B cell (primary cell): ENCODE data around the gene CEACAM16. TPM values are rescaled to one million over a fixed set of nuclear protein-coding genes. Genes with fewer than 3 reads are reported as not detected.

Experiments
- ATAC-seq: fragments of 200-7000 bp; cut with Tn5 transposase; one replicate; pipeline ENCODE4 v1.10.0; 2021; ENCODE audit warnings: low read depth, mild to moderate bottlenecking, moderate number of reproducible peaks, moderate library complexity
- CTCF ChIA-PET: fragments of 350-600 bp; sonication (Branson Sonifier 250); formaldehyde crosslinking; loops from one replicate; lab custom pipeline; 2021; ENCODE audit warnings: antibody characterized with exemption, inconsistent platforms; lab: Charles Lee
- POLR2A ChIA-PET: fragments of 350-600 bp; sonication (Branson Sonifier 250); formaldehyde crosslinking; loops from one replicate; lab custom pipeline; 2021; ENCODE audit warnings: antibody characterized with exemption; lab: Charles Lee
- DNase-seq: peaks from one replicate; pipeline ENCODE4 v3.0.0; 2013
- H2AFZ ChIP-seq: 2 replicates; pipeline ENCODE4 v1.6.1; 2012; ENCODE audit warnings: mild to moderate bottlenecking, low read depth, low read length; ENCODE audit not compliant: insufficient read depth, poor library complexity, severe bottlenecking
- H3K27ac ChIP-seq, 2 donors: 1 replicate in 1 of 2; 2 replicates in 1 of 2; pipeline ENCODE4 v1.5.1; 2012 to 2013; ENCODE audit warnings: low read length in 2 of 2, mild to moderate bottlenecking in 2 of 2, moderate library complexity in 1 of 2
- H3K27me3 ChIP-seq, 4 experiments: fragments of 200-600 bp in 1 of 4; sonication (generic) in 1 of 4; replicated peaks in 1 of 4; 1 replicate in 2 of 4; 2 replicates in 2 of 4; pipeline versions ENCODE4 v1.6.1 to v1.7.0; 2013 to 2016; ENCODE audit warnings: low read length in 3 of 4, mild to moderate bottlenecking in 2 of 4, mixed read lengths in 1 of 4, moderate library complexity in 1 of 4; ENCODE audit not compliant: insufficient read depth in 4 of 4, control insufficient read depth in 3 of 4; ENCODE audit errors: control extremely low read depth in 1 of 4
- H3K36me3 ChIP-seq, 2 experiments: replicated peaks in 1 of 2; 1 replicate in 1 of 2; 2 replicates in 1 of 2; pipeline versions ENCODE4 v1.6.1 to v1.7.1; 2013; ENCODE audit warnings: low read length in 1 of 2; ENCODE audit not compliant: insufficient read depth in 2 of 2, control insufficient read depth in 1 of 2; ENCODE audit errors: control extremely low read depth in 1 of 2, extremely low read depth in 1 of 2
- H3K4me1 ChIP-seq, 2 donors: fragments of 200-600 bp in 1 of 2; sonication (generic) in 1 of 2; 1 replicate in 1 of 2; 2 replicates in 1 of 2; pipeline versions ENCODE4 v1.5.1 to v1.6.1; 2013 to 2017; ENCODE audit warnings: low read length in 2 of 2; ENCODE audit not compliant: control insufficient read depth in 2 of 2, insufficient read depth in 2 of 2
- H3K4me2 ChIP-seq: replicated peaks from 2 replicates; pipeline ENCODE3; 2012; ENCODE audit warnings: mild to moderate bottlenecking, low read depth, low read length; ENCODE audit not compliant: poor library complexity, severe bottlenecking
- H3K4me3 ChIP-seq, 5 experiments: fragments of 200-600 bp in 1 of 5; sonication (generic) in 1 of 5; 1 replicate in 3 of 5; 2 replicates in 2 of 5; pipeline versions ENCODE4 v1.5.1 to v1.7.0; 2011 to 2016; ENCODE audit warnings: low read length in 4 of 5, mild to moderate bottlenecking in 4 of 5, low read depth in 2 of 5, control low read depth in 1 of 5, moderate library complexity in 1 of 5; ENCODE audit not compliant: insufficient read depth in 1 of 5; ENCODE audit errors: control extremely low read depth in 1 of 5, extremely low read depth in 1 of 5
- H3K79me2 ChIP-seq: fragments of 200-600 bp; sonication (generic); one replicate; pipeline ENCODE4 v1.6.0; 2016; ENCODE audit warnings: low read length; ENCODE audit not compliant: control insufficient read depth, insufficient read depth
- H3K9ac ChIP-seq: fragments of 200-600 bp; sonication (generic); 2 replicates; pipeline ENCODE4 v1.6.1; 2017; ENCODE audit warnings: mild to moderate bottlenecking, low read length, moderate library complexity
- H3K9me3 ChIP-seq, 3 donors: one replicate each; pipeline versions ENCODE4 v1.6.1 to v1.7.1; 2013; ENCODE audit warnings: low read length in 2 of 3; ENCODE audit not compliant: control insufficient read depth in 2 of 3, insufficient read depth in 1 of 3; ENCODE audit errors: control extremely low read depth in 1 of 3
- H4K20me1 ChIP-seq: 2 replicates; pipeline ENCODE4 v1.6.0; 2012; ENCODE audit warnings: mild to moderate bottlenecking, low read length; ENCODE audit not compliant: insufficient read depth, control insufficient read depth, poor library complexity, severe bottlenecking
- H3K27ac Mint-ChIP-seq: one replicate; pipeline ENCODE4 v1.8.0; 2021; ENCODE audit warnings: mixed read lengths
- H3K27me3 Mint-ChIP-seq: one replicate; pipeline ENCODE4 v1.8.0; 2021; ENCODE audit warnings: mixed read lengths
- H3K4me1 Mint-ChIP-seq: one replicate; pipeline ENCODE4 v1.8.0; 2021; ENCODE audit warnings: mixed read lengths
- H3K4me3 Mint-ChIP-seq: one replicate; pipeline ENCODE4 v1.8.0; 2021; ENCODE audit warnings: mixed read lengths
- H3K9me3 Mint-ChIP-seq: one replicate; pipeline ENCODE4 v1.8.0; 2022; ENCODE audit warnings: mixed read lengths; ENCODE audit not compliant: insufficient read depth
- CTCF ChIP-seq: fragments of 200-600 bp; IDR thresholded peaks from one replicate; pipeline ENCODE4 v1.8.0; 2022; ENCODE audit warnings: antibody characterized with exemption, mild to moderate bottlenecking
- EZH2 ChIP-seq: IDR thresholded peaks from 2 replicates; pipeline ENCODE4 v1.6.1; 2012; ENCODE audit warnings: borderline replicate concordance, low read depth, mild to moderate bottlenecking, moderate library complexity, low read length; ENCODE audit not compliant: insufficient read depth, poor library complexity, severe bottlenecking
- WGBS: methylation state at CpG from one replicate; pipeline ENCODE4 v1.1.5; 2013; ENCODE audit warnings: missing lambda C conversion rate; ENCODE audit not compliant: insufficient coverage; 5-methylcytosine and 5-hydroxymethylcytosine counted together
- intact Hi-C: fragments of 100-400 bp; cut with micrococcal nuclease; formaldehyde crosslinking; loops from one replicate; pipeline ENCODE4 v1.10.0; 2022
- polyA plus RNA-seq: library from polyadenylated mRNA; depleted of rRNA; stranded (reverse); fragments of >200 nt; gene quantifications from 2 replicates; pipeline ENCODE4 v1.2.3, GENCODE V29; 2012
- total RNA-seq, 2 donors: library from RNA; stranded (reverse); fragments of 120-200 nt in 1 of 2; gene quantifications; 1 replicate in 1 of 2; 2 replicates in 1 of 2; pipeline versions ENCODE4 v1.2.3 to v1.2.4, GENCODE V29; 2013 to 2022

The CEACAM16 gene
- total and polyA plus RNA-seq, 2 donors (not counting 1 experiment from before 2014, with no cell fraction given): not detected

GRCh38 chr19:44749292-44749691, 50.3 kb downstream of the CEACAM16 start:
- Histone ChIP-seq H3K79me2 (no peaks in the 10 kb centered on the region), H3K9ac (peak overlapping the region; percentile 73), H3K9me3 (no peaks in the 10 kb centered on the region), H3K27ac (peak overlapping the region; percentile 74 to 92), H3K4me3 (peak overlapping the region; percentile 48 to 78 (median 72)), H3K4me2 (peak overlapping the region; percentile 86), H3K27me3 (no peaks in the 10 kb centered on the region), H3K4me1 (peaks cover 53 to 68% of the 10 kb centered on the region in 2 donors), H2AFZ (no peak overlapping the region), H3K36me3 (peaks cover 2 to 9% of the 10 kb centered on the region in 2 experiments), H4K20me1 (no peaks in the 10 kb centered on the region)
- Mint-ChIP-seq H3K9me3 (no peaks in the 10 kb centered on the region), H3K27ac (peak overlapping the region; percentile 76), H3K4me1 (peaks cover 63% of the 10 kb centered on the region), H3K4me3 (peak overlapping the region; percentile 97), H3K27me3 (no peaks in the 10 kb centered on the region)
- no peak for DNase-seq
- WGBS: 7% methylated on average over 1 of the region's 1 CpG
- TF ChIP-seq CTCF (no peak), EZH2 (no peak)
- ChIA-PET CTCF (interaction anchor here (4.0 to 6.2 kb wide), 2 partner anchors 21 to 25 kb away, joined by 23 to 84 read pairs; no protein-coding TSS in a partner anchor), POLR2A (interaction anchor here (0.6 to 6.2 kb wide), 4 partner anchors 18 to 1174 kb away, joined by 3 to 65 read pairs (median 3); no protein-coding TSS in a partner anchor)
- intact Hi-C loops: no loop called here
- no peak for ATAC-seq

GRCh38 chr19:44749994-44750393, 51.0 kb downstream of the CEACAM16 start:
- H3K27me3 ChIP-seq: no peaks in the 10 kb centered on the region
- ATAC-seq (no peak), DNase-seq (no peak)
- peaks cover 58 to 75% of the 10 kb centered on the region in 2 donors for H3K4me1 ChIP-seq
- peak overlapping the region; percentile 73 for H3K9ac ChIP-seq
- peak overlapping the region; percentile 76 for H3K27ac Mint-ChIP-seq
- no peaks in the 10 kb centered on the region for H3K27me3 Mint-ChIP-seq
- intact Hi-C loops: loop anchor here (5.0 kb wide), 2 partner anchors 252 to 327 kb away; partner anchors contain the start of genes GEMIN7, RELB and ZNF296
- H3K27ac ChIP-seq: peak overlapping the region; percentile 74 to 92
- no peaks in the 10 kb centered on the region for H4K20me1 ChIP-seq
- POLR2A ChIA-PET: interaction anchor here (0.7 to 6.2 kb wide), 3 partner anchors 20 to 441 kb away, joined by 3 to 65 read pairs (median 3); no protein-coding TSS in a partner anchor
- H3K4me3 Mint-ChIP-seq: peak overlapping the region; percentile 97
- H3K79me2 ChIP-seq: peaks cover 1% of the 10 kb centered on the region
- no peaks in the 10 kb centered on the region for H3K9me3 Mint-ChIP-seq
- 82% methylated on average over 2 of the region's 10 CpGs for WGBS
- no peak overlapping the region for H2AFZ ChIP-seq
- CTCF ChIA-PET: interaction anchor here (4.0 to 6.2 kb wide), 2 partner anchors 21 to 26 kb away, joined by 23 to 84 read pairs; no protein-coding TSS in a partner anchor
- H3K36me3 ChIP-seq: peaks cover 2 to 9% of the 10 kb centered on the region in 2 experiments
- peak overlapping the region; percentile 86 for H3K4me2 ChIP-seq
- H3K4me3 ChIP-seq: peak overlapping the region; percentile 48 to 78 (median 72)
- TF ChIP-seq CTCF: no peak
- peaks cover 68% of the 10 kb centered on the region for H3K4me1 Mint-ChIP-seq
- no peaks in the 10 kb centered on the region for H3K9me3 ChIP-seq
